ENCODE data around the gene RIOX2.

Gene RIOX2

DNA sequence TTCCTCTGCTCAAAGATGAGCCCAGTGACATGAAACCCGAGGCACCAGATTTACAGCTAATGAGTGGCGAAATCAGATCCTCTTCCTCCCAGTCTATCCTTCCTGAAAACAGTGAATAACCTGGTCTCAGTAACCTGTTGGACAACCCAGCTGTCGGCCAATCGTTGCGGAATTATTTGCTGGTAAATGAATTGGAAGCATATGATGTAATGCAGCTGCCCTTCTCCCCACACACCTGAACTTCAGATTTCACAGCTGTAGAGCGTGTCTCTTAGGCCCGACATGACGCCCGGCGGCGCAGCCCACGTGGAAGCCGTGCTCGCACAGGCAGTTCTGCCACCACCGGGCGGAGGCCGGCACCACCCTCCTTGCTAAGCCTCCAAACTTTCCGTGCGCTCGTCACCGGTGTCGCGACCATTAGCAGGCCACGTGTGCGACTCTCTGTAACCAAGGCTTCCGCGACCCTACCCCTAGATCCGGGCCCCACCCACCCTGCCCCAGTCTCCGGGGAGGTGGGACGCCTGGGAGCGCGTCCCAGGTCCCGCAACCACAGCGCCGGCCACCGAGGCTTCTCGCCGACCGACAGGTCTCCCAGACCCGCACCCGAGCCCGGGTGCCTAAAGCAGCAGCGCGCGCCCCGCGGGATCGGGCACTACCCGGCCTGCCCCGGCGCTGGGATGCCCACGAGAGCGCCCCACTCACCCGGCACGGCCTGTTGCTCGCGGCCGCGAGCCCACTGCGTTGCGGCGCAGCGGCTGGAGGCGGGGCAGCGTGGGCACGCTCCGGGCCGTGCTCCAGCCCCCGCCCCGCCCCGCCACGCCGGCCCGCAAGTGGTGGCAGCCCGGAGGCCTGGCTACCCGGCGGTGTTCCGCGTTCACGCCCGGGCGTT is at the start of gene RIOX2:
Gene RIOX2 (minus strand): TSS at position 753 of the 889 bp plus-strand sequence. CDS start 4,838 bp downstream, outside the sequence.
- in situ Hi-C loops (cut with MboI; ENCODE audit: low sequenced_read_pairs): no loop called here

- in situ Hi-C loops (cut with MboI; ENCODE audit: low sequenced_read_pairs): loop anchor here (25.0 kb wide), 1 partner anchor 233 kb away; no protein-coding TSS in a partner anchor
Measured at GRCh38 chr3:98020412-98020811, 48.2 kb upstream of the RIOX2 start.

- in situ Hi-C loops (cut with MboI; ENCODE audit: low sequenced_read_pairs): loop anchor here (25.0 kb wide), 1 partner anchor 231 kb away; no protein-coding TSS in a partner anchor
Measured at GRCh38 chr3:98018301-98018700, 46.1 kb upstream of the RIOX2 start.

- in situ Hi-C loops (cut with MboI; ENCODE audit: low sequenced_read_pairs): loop anchor here (25.0 kb wide), 1 partner anchor 227 kb away; no protein-coding TSS in a partner anchor
Measured at GRCh38 chr3:98014268-98014585, 42.0 kb upstream of the RIOX2 start.

DNA sequence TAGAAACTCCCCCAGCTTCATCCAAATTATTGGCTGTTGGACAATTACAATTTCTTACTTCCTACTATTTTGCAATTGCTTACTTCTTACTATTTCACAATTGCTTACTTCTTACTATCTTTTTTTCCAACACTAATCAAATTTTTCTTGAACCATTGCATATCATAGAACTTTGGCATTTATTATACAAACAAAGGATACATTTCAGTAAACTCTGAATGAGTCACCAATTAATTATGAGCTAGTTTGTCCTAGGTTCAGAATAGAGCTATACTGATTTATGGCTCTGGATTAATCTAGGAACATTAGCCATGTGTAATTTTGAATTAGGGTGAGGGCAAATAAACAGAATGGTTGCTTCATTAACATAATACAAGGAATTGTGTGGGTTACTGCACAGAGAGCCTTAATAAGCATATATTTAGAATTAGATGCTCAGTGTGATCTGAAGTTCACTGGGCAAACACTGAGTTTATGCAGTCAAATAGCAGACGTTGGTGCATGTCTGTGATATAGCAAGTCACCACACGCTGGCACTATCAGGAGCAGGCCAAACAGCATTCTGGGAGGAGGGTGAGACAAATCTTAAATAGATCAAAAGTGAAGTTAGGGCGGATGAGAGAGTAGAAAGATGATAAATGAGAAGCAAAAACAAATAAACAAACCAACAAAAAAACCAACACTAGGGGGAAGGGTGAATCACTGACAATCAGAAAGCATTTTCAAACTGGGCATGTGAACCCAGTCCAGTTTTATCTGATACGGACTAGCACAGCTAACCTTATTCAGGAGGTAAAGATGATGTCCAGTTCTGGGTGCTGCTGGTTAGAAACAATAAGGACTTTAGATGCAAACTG is 41.4 kb upstream of the RIOX2 start:
- in situ Hi-C loops (cut with MboI; ENCODE audit: low sequenced_read_pairs): loop anchor here (25.0 kb wide), 1 partner anchor 226 kb away; no protein-coding TSS in a partner anchor

GRCh38 chr3:98012979-98013378 is 40.7 kb upstream of the RIOX2 start:
- in situ Hi-C loops (cut with MboI; ENCODE audit: low sequenced_read_pairs): loop anchor here (25.0 kb wide), 1 partner anchor 226 kb away; no protein-coding TSS in a partner anchor

- in situ Hi-C loops (cut with MboI; ENCODE audit: low sequenced_read_pairs): loop anchor here (25.0 kb wide), 1 partner anchor 224 kb away; no protein-coding TSS in a partner anchor
Measured at GRCh38 chr3:98010883-98011449, 38.7 kb upstream of the RIOX2 start.

- in situ Hi-C loops (cut with MboI; ENCODE audit: low sequenced_read_pairs): loop anchor here (25.0 kb wide), 1 partner anchor 223 kb away; no protein-coding TSS in a partner anchor
Measured at GRCh38 chr3:98010194-98010882, 38.1 kb upstream of the RIOX2 start.

DNA sequence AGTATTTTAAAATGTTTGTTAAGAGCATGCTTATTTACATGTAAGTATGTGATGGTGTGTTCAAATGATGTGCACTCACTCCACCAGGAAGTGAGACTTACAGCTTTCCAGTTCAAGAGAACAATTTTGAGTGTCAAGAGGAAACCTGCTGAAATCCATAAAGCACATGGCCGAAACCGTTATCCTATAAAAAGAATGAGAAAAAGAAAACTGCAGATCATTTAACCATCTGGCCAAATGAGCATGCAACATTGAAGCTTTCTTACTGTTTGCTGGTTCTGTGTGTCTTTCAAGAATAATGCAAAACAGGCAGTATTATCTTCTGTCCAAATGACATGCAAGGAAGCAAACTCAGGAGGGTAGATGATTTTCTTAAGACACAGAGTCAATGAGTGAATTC is 36.6 kb upstream of the RIOX2 start:
- in situ Hi-C loops (cut with MboI; ENCODE audit: low sequenced_read_pairs): loop anchor here (25.0 kb wide), 1 partner anchor 222 kb away; no protein-coding TSS in a partner anchor

DNA sequence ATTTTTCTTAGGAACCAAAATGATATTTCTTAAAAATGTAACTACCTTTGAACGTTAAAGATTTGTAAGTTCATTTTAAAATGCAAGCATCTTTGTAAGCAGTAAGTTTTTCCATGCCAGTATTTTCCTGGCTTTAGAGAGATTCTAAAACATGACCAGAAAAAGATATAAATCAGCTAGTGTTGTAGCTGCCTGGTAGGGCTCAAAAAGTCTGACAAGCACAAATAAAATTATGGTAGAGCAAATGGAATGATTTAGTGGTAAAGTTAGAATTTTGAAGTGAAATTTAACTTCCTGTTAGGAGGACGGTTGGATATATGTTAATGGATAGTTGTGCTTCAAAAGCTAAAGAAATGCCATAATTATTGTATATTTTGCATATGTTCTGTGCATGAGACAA is 33.2 kb upstream of the RIOX2 start:
- in situ Hi-C loops (cut with MboI; ENCODE audit: low sequenced_read_pairs): loop anchor here (25.0 kb wide), 1 partner anchor 218 kb away; no protein-coding TSS in a partner anchor

DNA sequence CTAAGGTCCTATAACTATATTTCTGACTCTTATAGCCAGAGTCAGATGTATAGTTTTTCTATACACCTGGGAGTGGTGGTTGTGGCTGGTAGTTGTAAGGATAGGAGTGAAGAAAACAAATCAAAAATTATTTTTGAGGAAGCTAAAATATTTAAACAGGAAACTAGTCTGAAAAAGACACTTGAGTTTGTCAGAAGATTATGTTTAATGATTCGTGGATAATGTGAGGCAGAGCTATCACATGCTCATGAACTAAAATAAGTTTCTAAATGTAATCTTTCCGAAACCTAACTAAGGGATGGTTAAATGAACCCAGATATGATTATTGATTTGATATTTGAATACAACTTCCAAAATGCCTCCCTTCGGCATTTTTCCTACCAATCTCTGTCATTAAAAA is 32.5 kb upstream of the RIOX2 start:
- in situ Hi-C loops (cut with MboI; ENCODE audit: low sequenced_read_pairs): loop anchor here (25.0 kb wide), 1 partner anchor 217 kb away; no protein-coding TSS in a partner anchor

GRCh38 chr3:98003306-98003969 is 31.2 kb upstream of the RIOX2 start:
- in situ Hi-C loops (cut with MboI; ENCODE audit: low sequenced_read_pairs): loop anchor here (25.0 kb wide), 1 partner anchor 216 kb away; no protein-coding TSS in a partner anchor

- in situ Hi-C loops (cut with MboI; ENCODE audit: low sequenced_read_pairs): loop anchor here (25.0 kb wide), 1 partner anchor 215 kb away; no protein-coding TSS in a partner anchor
Measured at GRCh38 chr3:98002717-98003116, 30.5 kb upstream of the RIOX2 start.

- in situ Hi-C loops (cut with MboI; ENCODE audit: low sequenced_read_pairs): loop anchor here (25.0 kb wide), 1 partner anchor 213 kb away; no protein-coding TSS in a partner anchor
Measured at GRCh38 chr3:97999994-98000393, 27.8 kb upstream of the RIOX2 start.

GRCh38 chr3:97999103-97999502 is 26.9 kb upstream of the RIOX2 start:
- in situ Hi-C loops (cut with MboI; ENCODE audit: low sequenced_read_pairs): no loop called here

DNA sequence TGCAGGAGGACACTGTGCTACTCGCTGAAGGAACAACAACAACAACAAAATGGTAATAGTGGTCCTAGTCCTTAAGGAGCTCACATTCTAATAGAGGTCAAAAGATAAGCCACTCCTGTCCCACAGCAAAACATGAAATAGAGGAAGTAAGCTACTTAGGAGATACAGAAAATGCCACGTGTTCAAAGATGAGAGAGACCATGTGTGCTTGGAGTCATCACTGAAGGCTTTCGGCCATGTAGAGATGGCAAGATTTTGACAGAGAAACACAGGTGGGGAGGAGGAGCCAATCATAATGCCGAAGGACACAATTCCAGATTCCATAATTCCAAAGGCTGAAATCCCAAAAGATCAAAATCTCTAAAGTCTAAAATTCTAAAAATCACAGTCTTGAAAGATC is 24.8 kb upstream of the RIOX2 start:
- in situ Hi-C loops (cut with MboI; ENCODE audit: low sequenced_read_pairs): no loop called here

GRCh38 chr3:97994328-97994945 is 22.2 kb upstream of the RIOX2 start:
- in situ Hi-C loops (cut with MboI; ENCODE audit: low sequenced_read_pairs): no loop called here

DNA sequence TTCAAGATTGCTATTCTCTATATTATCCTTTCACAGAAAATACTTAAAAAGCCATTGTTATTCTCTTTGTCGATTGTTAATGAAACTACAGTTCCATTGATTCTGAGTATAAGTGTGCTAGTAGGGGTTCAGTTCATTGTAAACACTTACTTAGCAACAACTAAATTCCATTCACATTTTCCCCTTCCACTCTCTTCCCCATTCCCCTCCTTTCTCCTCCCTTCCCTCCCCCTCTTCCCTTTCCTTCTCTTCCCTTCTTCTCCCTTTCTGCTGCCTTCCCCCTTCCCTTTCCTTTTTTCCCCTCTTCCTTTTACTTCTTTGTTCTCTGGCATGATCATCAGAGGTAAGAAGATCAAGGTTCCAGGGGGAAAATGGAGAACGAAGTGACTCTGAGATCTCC is 21.3 kb upstream of the RIOX2 start:
- in situ Hi-C loops (cut with MboI; ENCODE audit: low sequenced_read_pairs): no loop called here
